SK-N-MC (cell line): ENCODE data around the gene UAP1L1.

ENCODE experiments used
- DNase-seq: peaks from one replicate; pipeline ENCODE4 v3.0.0-alpha.2; 2011; ENCODE audit warnings: low read depth, low spot score
- H3K27ac ChIP-seq: fragments of 200-600 bp; sonication (generic); 2 replicates; pipeline ENCODE4 v1.5.1; 2016; ENCODE audit warnings: mixed run types
- H3K36me3 ChIP-seq: fragments of 200-600 bp; sonication (generic); 2 replicates; pipeline ENCODE4 v1.6.1; 2017; ENCODE audit warnings: antibody characterized with exemption, low read length, mixed read lengths; ENCODE audit not compliant: insufficient read depth
- H3K4me3 ChIP-seq: fragments of 200-600 bp; sonication (generic); 2 replicates; pipeline ENCODE4 v1.5.1; 2016
- H3K9ac ChIP-seq: fragments of 200-600 bp; sonication (generic); 2 replicates; pipeline ENCODE4 v1.8.0; 2017; ENCODE audit warnings: mixed run types, mixed read lengths; ENCODE audit not compliant: insufficient read length
- H3K9me3 ChIP-seq: fragments of 200-600 bp; sonication (generic); 2 replicates; pipeline ENCODE4 v1.6.1; 2017; ENCODE audit warnings: low read depth, mild to moderate bottlenecking, antibody characterized with exemption, low read length, moderate library complexity, mixed read lengths
- EZH2 ChIP-seq: fragments of 200-600 bp; sonication (generic); IDR thresholded peaks from one replicate; pipeline ENCODE4 v1.6.1; 2017; ENCODE audit warnings: antibody characterized with exemption
- FOXP2 ChIP-seq: optimal IDR thresholded peaks from 2 replicates; pipeline ENCODE3; 2011; ENCODE audit warnings: mild to moderate bottlenecking, moderate library complexity; ENCODE audit not compliant: insufficient read depth; ENCODE audit errors: extremely low read length, control extremely low read depth
- POLR2AphosphoS5 ChIP-seq: IDR thresholded peaks from 2 replicates; pipeline ENCODE4 v1.6.1; 2012; ENCODE audit warnings: mild to moderate bottlenecking, low read depth, low read length, borderline replicate concordance

UAP1L1 gene

DNA sequence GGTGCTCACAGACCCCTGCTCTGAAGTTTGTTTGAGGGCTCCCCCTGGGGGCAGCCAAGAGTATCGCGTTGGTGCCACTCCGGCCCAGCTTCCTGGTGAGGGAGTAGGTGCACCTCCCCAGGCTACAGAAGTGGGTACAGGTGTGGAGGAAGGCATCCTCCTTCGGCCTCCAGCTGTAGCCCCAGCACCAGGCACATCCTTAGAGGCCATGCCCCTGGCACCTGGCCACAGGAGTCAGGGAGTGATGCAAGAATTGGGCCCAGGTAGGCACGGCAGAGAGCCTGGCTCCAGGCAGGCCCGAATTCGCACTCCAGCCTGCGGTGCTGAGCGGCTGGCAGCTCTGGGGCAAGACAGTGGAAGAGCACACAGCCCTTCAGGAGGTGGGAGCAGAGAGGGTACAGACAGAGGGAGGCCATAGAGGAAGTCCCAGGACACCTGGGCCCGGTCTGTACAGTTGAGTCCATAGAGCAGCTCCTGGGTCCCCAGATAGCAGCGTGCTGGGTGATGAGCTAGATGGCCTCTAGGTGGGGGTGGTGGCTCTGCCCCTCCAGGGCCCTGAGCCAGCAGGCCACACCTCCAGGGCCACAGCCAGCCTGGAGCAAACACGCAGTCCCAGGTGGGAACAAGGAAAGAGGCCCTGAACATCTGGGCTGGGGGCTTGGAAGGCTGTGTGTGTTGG is 9.3 kb upstream of the UAP1L1 start:
- no peak for DNase-seq
- Histone ChIP-seq H3K9me3 (no peaks in the 10 kb centered on the region), H3K27ac (0 out of 2 replicates have a peak overlapping the region, but pooled peaks have one; percentile 13), H3K9ac (no peak overlapping the region), H3K36me3 (peaks cover 4% of the 10 kb centered on the region; the same call in 1 of the 2 replicates), H3K4me3 (peak overlapping the region; percentile 80)
- TF ChIP-seq EZH2, result no peak
- TF ChIP-seq FOXP2, result no peak
- no peak for TF ChIP-seq POLR2AphosphoS5

GRCh38 chr9:137068539-137069507 is 8.5 kb upstream of the UAP1L1 start:
- Histone ChIP-seq H3K9ac (peak overlapping the region; percentile 66), H3K4me3 (peak overlapping the region; percentile 80), H3K36me3 (peaks cover 4% of the 10 kb centered on the region; the same call in 1 of the 2 replicates), H3K27ac (no peak overlapping the region), H3K9me3 (no peaks in the 10 kb centered on the region)
- TF ChIP-seq FOXP2 (no peak), EZH2 (no peak), POLR2AphosphoS5 (no peak)
- no peak for DNase-seq

- peak overlapping the region; percentile 80 for H3K4me3 ChIP-seq
- no peak for DNase-seq
- peaks cover 2% of the 10 kb centered on the region; the same call in 1 of the 2 replicates for H3K36me3 ChIP-seq
- no peaks in the 10 kb centered on the region for H3K9me3 ChIP-seq
- peak overlapping the region; percentile 66 for H3K9ac ChIP-seq
- TF ChIP-seq POLR2AphosphoS5 (no peak), EZH2 (no peak), FOXP2 (no peak)
- no peak overlapping the region for H3K27ac ChIP-seq
Observed at GRCh38 chr9:137069508-137070091, 7.7 kb upstream of the UAP1L1 start.

DNA sequence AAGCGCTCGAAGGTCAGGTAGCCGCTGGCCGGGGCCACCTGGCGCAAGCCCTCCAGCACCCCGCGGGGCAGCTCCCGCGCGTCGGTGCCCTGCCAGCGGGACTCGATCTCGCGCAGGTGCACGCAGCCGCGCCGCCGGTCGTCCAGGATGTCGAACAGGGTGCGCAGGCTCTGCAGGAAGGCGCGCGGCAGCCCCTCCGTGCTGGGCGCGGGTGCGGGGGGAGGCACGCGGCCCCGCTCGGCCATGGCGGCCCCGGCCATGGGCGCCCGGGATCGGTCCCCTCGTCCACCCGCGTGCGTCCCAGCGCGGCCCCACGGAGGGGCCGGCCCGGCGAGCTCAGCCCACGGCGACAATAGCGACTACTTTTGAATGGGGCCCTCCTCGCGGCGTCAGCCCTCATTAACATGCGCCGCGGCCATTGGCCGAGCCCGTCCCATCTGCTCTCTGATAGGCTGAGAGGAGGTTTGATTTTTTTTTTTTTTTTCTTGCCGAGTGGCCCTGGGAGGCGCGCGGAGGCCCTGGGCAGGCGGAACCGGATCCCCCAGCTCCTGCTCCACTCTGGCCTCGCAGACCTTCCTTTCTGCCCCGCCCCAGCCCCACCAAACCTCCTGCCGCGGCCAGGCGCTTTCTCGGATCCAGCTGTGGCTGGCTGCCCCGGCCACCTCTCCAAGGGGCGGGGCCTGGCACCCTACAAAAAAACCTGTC is 7.0 kb upstream of the UAP1L1 start, which contains the start of gene SAPCD2:
SAPCD2 (minus strand) TSS at position 357 of the 705 bp plus-strand sequence; CDS start at position 260, 97 bp downstream.
- no peak within 1 kb of the TSS for H3K27ac ChIP-seq
- H3K9me3 ChIP-seq, result no peaks in the 10 kb centered on the region
- H3K9ac ChIP-seq, result peak within 1 kb of the TSS; percentile 66
- no peak for DNase-seq
- peak within 1 kb of the TSS; percentile 80 for H3K4me3 ChIP-seq
- no peaks in the 10 kb centered on the region for H3K36me3 ChIP-seq
- TF ChIP-seq POLR2AphosphoS5 (peak; percentile 57; the same call in 1 of the 2 replicates), FOXP2 (no peak)

- DNase-seq, result no peak
- TF ChIP-seq POLR2AphosphoS5 (no peak), EZH2 (no peak)
- Histone ChIP-seq H3K4me3 (peak overlapping the region; percentile 80), H3K9me3 (no peaks in the 10 kb centered on the region), H3K27ac (no peak overlapping the region), H3K36me3 (no peaks in the 10 kb centered on the region), H3K9ac (peak overlapping the region; percentile 57)
Observed at GRCh38 chr9:137070906-137071275, 6.4 kb upstream of the UAP1L1 start.

DNA sequence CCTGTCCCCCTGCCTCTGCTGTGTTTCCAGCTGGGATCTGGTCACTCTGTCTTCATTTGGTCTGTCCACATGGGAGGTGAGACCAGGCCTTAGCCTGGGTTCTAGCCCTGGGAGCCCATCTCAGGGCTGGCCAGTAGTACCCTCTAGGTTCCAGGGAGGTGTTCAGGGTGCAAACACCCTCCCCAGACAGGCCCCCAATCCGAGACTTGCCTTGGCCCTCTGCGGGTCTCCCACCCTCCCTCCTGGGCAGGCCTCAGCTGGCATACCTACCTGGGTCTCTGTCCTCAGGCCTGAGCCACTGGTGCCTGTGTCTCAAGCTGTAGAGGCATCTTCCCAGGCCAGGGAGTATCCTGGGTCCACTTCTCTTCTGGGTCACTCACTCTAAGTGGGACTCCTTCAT is 6.0 kb upstream of the UAP1L1 start:
- Histone ChIP-seq H3K36me3 (no peaks in the 10 kb centered on the region), H3K4me3 (peak overlapping the region; percentile 80), H3K9ac (peak overlapping the region; percentile 57), H3K9me3 (no peaks in the 10 kb centered on the region), H3K27ac (no peak overlapping the region)
- DNase-seq, result no peak
- TF ChIP-seq FOXP2 (no peak), EZH2 (no peak), POLR2AphosphoS5 (no peak)

- no peak overlapping the region for H3K9ac ChIP-seq
- H3K9me3 ChIP-seq, result no peaks in the 10 kb centered on the region
- TF ChIP-seq EZH2, result no peak
- TF ChIP-seq FOXP2, result no peak
- no peak for TF ChIP-seq POLR2AphosphoS5
- no peak overlapping the region for H3K4me3 ChIP-seq
- no peak overlapping the region for H3K27ac ChIP-seq
- H3K36me3 ChIP-seq, result peaks cover 4% of the 10 kb centered on the region; the same call in 1 of the 2 replicates
- no peak for DNase-seq
Observed at GRCh38 chr9:137073992-137074399, 3.3 kb upstream of the UAP1L1 start.
